CD4-positive, CD25-positive, alpha-beta regulatory T cell (primary cell): ENCODE measurements around the gene STOM. TPM values are rescaled to one million over a fixed set of nuclear protein-coding genes. Genes with fewer than 3 reads are reported as not detected.

Experiments used
- ATAC-seq, 2 donors: fragments of 150-1000 bp; cut with Tn5 transposase; one replicate each; pipeline ENCODE4 v1.10.0; 2021; ENCODE audit warnings: low read depth in 2 of 2, moderate number of reproducible peaks in 2 of 2, moderate library complexity in 1 of 2
- DNase-seq, 3 donors: peaks; one replicate each; pipeline versions ENCODE4 v3.0.0 to v3.0.0-alpha.2; 2012 to 2022; ENCODE audit warnings: mixed read lengths in 1 of 3
- H3K27ac ChIP-seq: one replicate; pipeline ENCODE4 v1.7.0; 2013; ENCODE audit warnings: mild to moderate bottlenecking, low read length; ENCODE audit not compliant: insufficient read depth, poor library complexity, severe bottlenecking
- H3K27me3 ChIP-seq: one replicate; pipeline ENCODE4 v1.7.0; 2013; ENCODE audit warnings: low read length; ENCODE audit not compliant: control insufficient read depth, insufficient read depth
- H3K36me3 ChIP-seq: one replicate; pipeline ENCODE4 v1.7.0; 2013; ENCODE audit warnings: mild to moderate bottlenecking, low read length, moderate library complexity; ENCODE audit not compliant: control insufficient read depth, insufficient read depth
- H3K4me1 ChIP-seq: 2 replicates; pipeline ENCODE4 v1.7.0; 2013; ENCODE audit warnings: mild to moderate bottlenecking, low read length; ENCODE audit not compliant: insufficient read depth, control insufficient read depth, poor library complexity, severe bottlenecking
- H3K4me3 ChIP-seq: one replicate; pipeline ENCODE4 v1.7.0; 2013; ENCODE audit warnings: low read depth, mild to moderate bottlenecking, low read length, moderate library complexity
- H3K9me3 ChIP-seq, 2 experiments: 1 replicate in 1 of 2; 2 replicates in 1 of 2; pipeline ENCODE4 v1.7.0; 2013; ENCODE audit warnings: low read length in 2 of 2, mild to moderate bottlenecking in 1 of 2, moderate library complexity in 1 of 2; ENCODE audit not compliant: control insufficient read depth in 2 of 2
- H3K27ac Mint-ChIP-seq, 3 donors: one replicate each; pipeline ENCODE4 v1.8.0; 2020 to 2022; ENCODE audit warnings: mild to moderate bottlenecking in 3 of 3, mixed read lengths in 3 of 3, moderate library complexity in 2 of 3
- H3K27me3 Mint-ChIP-seq: one replicate; pipeline ENCODE4 v1.8.0; 2022; ENCODE audit warnings: mild to moderate bottlenecking, mixed read lengths
- H3K36me3 Mint-ChIP-seq: one replicate; pipeline ENCODE4 v1.8.0; 2020; ENCODE audit warnings: mixed read lengths
- H3K4me1 Mint-ChIP-seq, 4 donors: one replicate each; pipeline ENCODE4 v1.8.0; 2020 to 2022; ENCODE audit warnings: mixed read lengths in 4 of 4, mild to moderate bottlenecking in 1 of 4
- H3K4me3 Mint-ChIP-seq, 4 donors: one replicate each; pipeline ENCODE4 v1.8.0; 2020 to 2022; ENCODE audit warnings: mild to moderate bottlenecking in 4 of 4, mixed read lengths in 4 of 4, moderate library complexity in 3 of 4
- H3K9me3 Mint-ChIP-seq, 7 donors: one replicate each; pipeline ENCODE4 v1.8.0; 2020 to 2022; ENCODE audit warnings: mixed read lengths in 7 of 7, mild to moderate bottlenecking in 3 of 7, moderate library complexity in 2 of 7
- polyA plus RNA-seq, 4 donors: library from polyadenylated mRNA; unstranded; fragments of 300-500 nt; fragmentation: Illumina TruSeq; gene quantifications; one replicate each; pipeline ENCODE4 v1.2.3, GENCODE V29; 2021
- total RNA-seq: library from RNA; stranded (reverse); gene quantifications from one replicate; pipeline ENCODE4 v1.2.3, GENCODE V29; 2022

The STOM gene
- total and polyA plus RNA-seq, 5 donors from 2014 or later = 22.3 to 29.9 (median 24.1) TPM

DNA sequence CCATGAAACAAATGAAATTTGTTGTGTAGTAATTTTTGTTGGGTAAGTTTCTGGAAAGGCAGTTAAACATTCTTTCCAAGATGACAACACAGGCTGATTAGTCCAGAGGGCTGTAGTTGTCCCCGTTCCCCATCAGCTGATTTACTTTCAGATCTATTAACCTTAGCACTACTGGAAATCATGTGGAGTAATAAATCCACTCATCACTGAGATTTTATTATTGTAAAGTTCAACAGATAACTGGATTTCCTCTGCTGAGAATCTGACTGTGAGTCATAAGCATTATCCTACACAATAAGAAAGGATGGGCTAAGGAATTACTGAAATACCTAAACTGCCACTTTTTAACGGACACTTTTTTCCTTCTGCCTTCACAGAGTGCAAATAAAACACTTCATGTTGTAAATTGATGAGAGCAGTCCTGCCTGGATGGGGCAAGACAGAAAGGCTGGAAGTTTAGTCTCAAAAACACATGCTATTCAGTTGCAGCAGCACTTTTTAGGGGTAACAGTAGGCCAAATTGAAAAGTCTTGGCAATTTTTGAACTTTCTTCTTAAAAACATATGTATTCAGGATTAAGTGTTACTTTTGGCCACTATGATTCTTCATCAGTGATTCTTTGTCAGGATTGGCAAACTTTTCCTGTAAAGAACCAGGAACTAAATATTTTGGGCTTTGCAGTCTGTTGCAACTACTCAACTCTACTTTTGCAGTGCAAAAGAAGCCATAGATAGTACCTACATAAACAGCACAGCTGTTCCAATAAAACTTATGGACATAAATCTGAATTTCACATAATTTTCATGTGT is 7.0 kb downstream of the STOM start:
- no peak overlapping the region for H3K27ac ChIP-seq
- no peak overlapping the region for H3K27ac Mint-ChIP-seq
- H3K4me1 ChIP-seq = peaks cover 11% of the 10 kb centered on the region

GRCh38 chr9:121360601-121361374 is 9.3 kb downstream of the STOM start:
- no peaks in the 10 kb centered on the region for H3K27me3 Mint-ChIP-seq
- Histone ChIP-seq H3K9me3 (no peaks in the 10 kb centered on the region), H3K4me3 (no peak overlapping the region), H3K27me3 (no peaks in the 10 kb centered on the region), H3K4me1 (peaks cover 5% of the 10 kb centered on the region), H3K36me3 (no peaks in the 10 kb centered on the region), H3K27ac (no peak overlapping the region)
- no peaks in the 10 kb centered on the region for H3K36me3 Mint-ChIP-seq
- ATAC-seq (no peak), DNase-seq (no peak)
- peaks cover 0 to 18% (median 13%) of the 10 kb centered on the region in 4 donors for H3K4me1 Mint-ChIP-seq
- H3K27ac Mint-ChIP-seq = no peak overlapping the region
- no peaks in the 10 kb centered on the region for H3K9me3 Mint-ChIP-seq
- no peak overlapping the region for H3K4me3 Mint-ChIP-seq

More for the DNA sequence above, 7.0 kb downstream of the STOM start:
- H3K36me3 Mint-ChIP-seq = no peaks in the 10 kb centered on the region
- Histone ChIP-seq H3K36me3 (no peaks in the 10 kb centered on the region), H3K27me3 (no peaks in the 10 kb centered on the region), H3K4me3 (no peak overlapping the region), H3K9me3 (no peaks in the 10 kb centered on the region)
- H3K9me3 Mint-ChIP-seq = no peaks in the 10 kb centered on the region
- ATAC-seq = no peak
- peaks cover 2% of the 10 kb centered on the region for H3K27me3 Mint-ChIP-seq
- H3K4me3 Mint-ChIP-seq = no peak overlapping the region
- H3K4me1 Mint-ChIP-seq = peaks cover 1 to 30% (median 16%) of the 10 kb centered on the region in 4 donors
- no peak for DNase-seq

DNA sequence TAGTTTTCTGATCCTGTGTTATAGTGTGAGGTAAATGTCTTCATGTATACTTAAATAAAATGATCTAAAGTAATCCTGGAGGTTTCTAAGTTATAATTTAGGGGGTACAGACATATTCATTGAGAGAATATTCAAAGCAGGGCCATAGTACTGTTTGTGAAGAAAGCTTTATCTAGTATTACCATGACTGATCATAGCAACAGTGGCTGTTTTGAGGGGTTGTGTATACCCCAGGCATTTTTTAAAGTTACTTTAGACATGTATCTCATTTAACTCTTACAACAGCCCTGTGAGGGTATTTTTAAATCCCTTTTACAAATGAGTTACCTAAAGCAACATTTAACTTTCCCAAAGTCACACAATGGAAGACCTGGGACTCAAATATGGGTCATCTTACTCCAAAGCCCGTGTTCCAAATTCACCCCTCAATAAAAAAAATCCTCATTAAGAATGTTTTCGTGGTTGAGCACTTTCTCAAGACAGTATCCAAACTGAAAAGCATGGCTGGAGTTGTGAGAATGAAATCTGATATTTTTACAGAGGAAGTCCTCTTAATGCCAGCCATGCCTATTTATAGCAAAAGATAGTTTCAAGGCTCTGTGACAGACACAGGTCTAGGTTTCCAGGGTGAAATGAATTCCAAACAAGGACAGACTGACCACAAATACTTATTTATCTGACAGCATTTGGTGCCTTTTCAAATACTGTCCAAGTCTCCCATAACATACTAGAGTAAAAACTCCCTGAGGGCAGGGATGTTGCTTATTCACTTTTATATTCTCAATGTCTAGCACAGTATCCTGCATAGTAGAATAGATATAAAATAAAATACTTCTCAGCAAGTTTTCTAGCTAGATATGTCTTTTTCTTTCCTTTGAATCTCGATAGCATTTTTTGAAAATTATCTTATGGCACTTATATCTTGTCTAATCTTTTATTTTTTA is 10.4 kb downstream of the STOM start:
- Histone ChIP-seq H3K27ac (no peak overlapping the region), H3K9me3 (no peaks in the 10 kb centered on the region), H3K4me3 (no peak overlapping the region), H3K4me1 (peaks cover 5% of the 10 kb centered on the region), H3K36me3 (no peaks in the 10 kb centered on the region), H3K27me3 (no peaks in the 10 kb centered on the region)
- Mint-ChIP-seq H3K36me3 (no peaks in the 10 kb centered on the region), H3K27me3 (no peaks in the 10 kb centered on the region), H3K27ac (no peak overlapping the region), H3K9me3 (no peaks in the 10 kb centered on the region), H3K4me3 (no peak overlapping the region), H3K4me1 (peaks cover 0 to 18% (median 10%) of the 10 kb centered on the region in 4 donors)
- ATAC-seq (no peak), DNase-seq (no peak)

- Histone ChIP-seq H3K9me3 (no peaks in the 10 kb centered on the region), H3K27me3 (no peaks in the 10 kb centered on the region), H3K4me3 (no peak overlapping the region), H3K36me3 (no peaks in the 10 kb centered on the region), H3K27ac (no peak overlapping the region), H3K4me1 (peaks cover 5% of the 10 kb centered on the region)
- Mint-ChIP-seq H3K27me3 (no peaks in the 10 kb centered on the region), H3K4me3 (no peak overlapping the region), H3K27ac (peak overlapping the region in 1 of 3 donors; percentile 38), H3K4me1 (peaks cover 2 to 20% (median 11%) of the 10 kb centered on the region in 4 donors), H3K9me3 (no peaks in the 10 kb centered on the region), H3K36me3 (no peaks in the 10 kb centered on the region)
- no peak for DNase-seq
- ATAC-seq = no peak
These were observed 11.3 kb downstream of the STOM start for GRCh38 chr9:121358751-121359150.

GRCh38 chr9:121357011-121357410 is 13.0 kb downstream of the STOM start:
- H3K4me1 Mint-ChIP-seq = peaks cover 6 to 24% (median 16%) of the 10 kb centered on the region in 4 donors

DNA sequence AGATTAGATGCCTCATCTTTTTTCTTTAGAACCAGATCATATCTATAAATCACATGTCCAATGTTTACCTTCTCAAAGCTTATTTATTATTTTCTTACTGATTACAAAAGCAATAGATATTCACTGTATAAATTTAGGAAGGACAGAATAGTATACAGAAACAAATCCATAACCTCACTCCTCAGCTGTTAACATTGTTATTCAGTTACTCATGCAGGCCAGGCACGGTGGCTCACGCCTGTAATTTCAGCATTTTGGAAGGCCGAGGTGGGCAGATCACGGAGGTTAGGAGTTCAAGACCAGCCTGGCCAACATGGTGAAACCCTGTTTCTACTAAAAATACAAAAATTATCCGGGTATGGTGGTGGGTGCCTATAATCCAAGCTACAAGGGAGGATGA is 15.3 kb downstream of the STOM start:
- ATAC-seq (no peak), DNase-seq (no peak)
- H3K27me3 Mint-ChIP-seq = no peaks in the 10 kb centered on the region
- Histone ChIP-seq H3K9me3 (no peaks in the 10 kb centered on the region), H3K4me1 (peaks cover 8% of the 10 kb centered on the region), H3K27ac (no peak overlapping the region), H3K27me3 (no peaks in the 10 kb centered on the region), H3K4me3 (no peak overlapping the region), H3K36me3 (peaks cover 6% of the 10 kb centered on the region)
- no peak overlapping the region for H3K27ac Mint-ChIP-seq
- no peak overlapping the region for H3K4me3 Mint-ChIP-seq
- H3K9me3 Mint-ChIP-seq = no peaks in the 10 kb centered on the region
- no peaks in the 10 kb centered on the region for H3K36me3 Mint-ChIP-seq
- peaks cover 6 to 24% (median 16%) of the 10 kb centered on the region in 4 donors for H3K4me1 Mint-ChIP-seq

More at GRCh38 chr9:121357011-121357410, 13.0 kb downstream of the STOM start:
- no peaks in the 10 kb centered on the region for H3K27me3 Mint-ChIP-seq
- H3K9me3 ChIP-seq = no peaks in the 10 kb centered on the region
- peaks cover 8% of the 10 kb centered on the region for H3K4me1 ChIP-seq
- DNase-seq = no peak
- H3K27ac Mint-ChIP-seq = no peak overlapping the region
- H3K9me3 Mint-ChIP-seq = no peaks in the 10 kb centered on the region
- no peaks in the 10 kb centered on the region for H3K27me3 ChIP-seq
- no peak overlapping the region for H3K4me3 Mint-ChIP-seq
- H3K4me3 ChIP-seq = no peak overlapping the region
- no peak for ATAC-seq
- no peaks in the 10 kb centered on the region for H3K36me3 Mint-ChIP-seq
- H3K27ac ChIP-seq = no peak overlapping the region
- no peaks in the 10 kb centered on the region for H3K36me3 ChIP-seq

GRCh38 chr9:121354141-121354540 is 15.9 kb downstream of the STOM start:
- H3K9me3 Mint-ChIP-seq = no peaks in the 10 kb centered on the region
- no peak overlapping the region for H3K4me3 ChIP-seq
- H3K27ac ChIP-seq = peak overlapping the region; percentile 6
- H3K4me1 ChIP-seq = peaks cover 8% of the 10 kb centered on the region
- H3K9me3 ChIP-seq = no peaks in the 10 kb centered on the region
- DNase-seq (no peak), ATAC-seq (no peak)
- no peaks in the 10 kb centered on the region for H3K27me3 ChIP-seq
- H3K4me1 Mint-ChIP-seq = peaks cover 6 to 21% (median 13%) of the 10 kb centered on the region in 4 donors
- no peaks in the 10 kb centered on the region for H3K27me3 Mint-ChIP-seq
- no peaks in the 10 kb centered on the region for H3K36me3 Mint-ChIP-seq
- H3K27ac Mint-ChIP-seq = peak overlapping the region in 1 of 3 donors; percentile 40
- H3K4me3 Mint-ChIP-seq = no peak overlapping the region
- peaks cover 6% of the 10 kb centered on the region for H3K36me3 ChIP-seq
